Astrocyte of the cerebellum (primary cell): ENCODE data around the gene TMEM109.

Experiments used
- DNase-seq: peaks from one replicate; pipeline ENCODE4 v3.0.0-alpha.2; 2011; ENCODE audit warnings: low read depth
- H3K4me3 ChIP-seq: 2 replicates; pipeline ENCODE4 v1.5.1; 2011; ENCODE audit warnings: mild to moderate bottlenecking, low read depth, low read length, moderate library complexity
- in situ Hi-C: cut with HindIII; loops from 2 replicates; pipeline ENCODE4 v1.10.0; 2017; ENCODE audit warnings: low sequenced_read_pairs
- TF ChIP-seq, protein P1 (sequence below): IDR thresholded peaks from 2 replicates; pipeline ENCODE4 v1.5.1; 2012; ENCODE audit warnings: low read length, low read depth, moderate library complexity, mild to moderate bottlenecking; ENCODE audit errors: missing control alignments

The TMEM109 gene

DNA sequence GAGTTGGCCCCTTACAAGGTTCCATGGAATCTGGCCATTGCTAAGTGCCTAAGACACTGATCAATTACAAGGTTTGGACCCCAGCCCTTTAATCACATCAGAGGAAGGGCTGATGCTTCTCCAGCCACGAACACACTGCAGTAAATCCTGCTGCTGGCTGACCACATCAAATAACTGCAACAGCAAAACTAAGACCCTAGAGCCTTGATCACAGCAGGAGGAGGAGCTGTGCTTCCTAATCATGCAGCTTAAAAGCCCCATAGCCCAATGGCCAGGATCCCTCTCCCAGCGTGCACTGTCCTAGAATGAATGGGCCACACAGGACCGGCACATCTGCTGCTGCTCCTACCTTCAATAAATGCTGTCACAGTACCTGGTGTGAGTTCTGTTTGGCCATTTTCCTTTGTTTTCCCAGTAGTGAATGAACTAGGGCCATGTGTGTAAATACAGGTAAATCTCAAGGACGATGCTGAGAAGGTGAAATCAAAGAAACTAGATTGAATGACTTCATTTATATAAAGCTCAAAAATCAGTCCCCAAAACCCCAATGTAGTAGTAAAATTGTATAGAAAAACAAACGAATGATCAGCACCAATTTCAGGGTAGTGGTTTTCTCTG, 33.9 kb upstream of the TMEM109 start:
- in situ Hi-C loops, result no loop called here
- DNase-seq, result no peak
- no peak overlapping the region for H3K4me3 ChIP-seq
- TF ChIP-seq, protein P1, sequence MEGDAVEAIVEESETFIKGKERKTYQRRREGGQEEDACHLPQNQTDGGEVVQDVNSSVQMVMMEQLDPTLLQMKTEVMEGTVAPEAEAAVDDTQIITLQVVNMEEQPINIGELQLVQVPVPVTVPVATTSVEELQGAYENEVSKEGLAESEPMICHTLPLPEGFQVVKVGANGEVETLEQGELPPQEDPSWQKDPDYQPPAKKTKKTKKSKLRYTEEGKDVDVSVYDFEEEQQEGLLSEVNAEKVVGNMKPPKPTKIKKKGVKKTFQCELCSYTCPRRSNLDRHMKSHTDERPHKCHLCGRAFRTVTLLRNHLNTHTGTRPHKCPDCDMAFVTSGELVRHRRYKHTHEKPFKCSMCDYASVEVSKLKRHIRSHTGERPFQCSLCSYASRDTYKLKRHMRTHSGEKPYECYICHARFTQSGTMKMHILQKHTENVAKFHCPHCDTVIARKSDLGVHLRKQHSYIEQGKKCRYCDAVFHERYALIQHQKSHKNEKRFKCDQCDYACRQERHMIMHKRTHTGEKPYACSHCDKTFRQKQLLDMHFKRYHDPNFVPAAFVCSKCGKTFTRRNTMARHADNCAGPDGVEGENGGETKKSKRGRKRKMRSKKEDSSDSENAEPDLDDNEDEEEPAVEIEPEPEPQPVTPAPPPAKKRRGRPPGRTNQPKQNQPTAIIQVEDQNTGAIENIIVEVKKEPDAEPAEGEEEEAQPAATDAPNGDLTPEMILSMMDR, result no peak

DNA sequence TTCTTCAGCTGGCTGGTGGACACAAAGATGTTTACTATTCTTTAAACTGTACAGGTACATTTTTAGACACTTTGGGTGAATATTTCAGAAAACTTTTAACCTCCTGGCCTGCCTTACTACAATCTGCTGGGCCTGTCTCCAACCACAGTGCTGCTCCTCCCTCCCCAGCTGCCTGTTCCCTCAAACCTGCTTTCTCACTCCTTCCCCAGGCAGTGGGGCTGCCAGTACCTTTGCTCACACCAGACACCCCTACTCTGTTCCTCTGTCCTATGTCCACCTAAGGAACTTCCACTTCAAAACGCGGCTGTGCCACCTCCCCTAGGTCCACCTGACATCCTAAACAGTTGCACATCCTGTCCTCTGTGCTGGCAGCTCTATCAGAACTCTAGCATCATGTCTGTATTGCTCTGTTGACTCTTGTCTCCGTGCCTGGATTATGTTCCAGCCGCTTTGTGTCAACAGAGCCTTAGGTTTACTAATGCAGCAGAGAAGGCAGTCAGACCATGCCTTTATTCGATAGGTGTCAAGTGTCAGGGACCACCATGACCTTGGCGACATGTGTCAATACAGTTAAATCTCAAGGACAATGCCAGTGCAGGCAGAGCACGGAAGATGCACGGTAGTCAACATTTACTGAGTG, 33.2 kb upstream of the TMEM109 start:
- no peak for DNase-seq
- H3K4me3 ChIP-seq, result no peak overlapping the region
- TF ChIP-seq, protein P1, result no peak
- in situ Hi-C loops, result no loop called here

DNA sequence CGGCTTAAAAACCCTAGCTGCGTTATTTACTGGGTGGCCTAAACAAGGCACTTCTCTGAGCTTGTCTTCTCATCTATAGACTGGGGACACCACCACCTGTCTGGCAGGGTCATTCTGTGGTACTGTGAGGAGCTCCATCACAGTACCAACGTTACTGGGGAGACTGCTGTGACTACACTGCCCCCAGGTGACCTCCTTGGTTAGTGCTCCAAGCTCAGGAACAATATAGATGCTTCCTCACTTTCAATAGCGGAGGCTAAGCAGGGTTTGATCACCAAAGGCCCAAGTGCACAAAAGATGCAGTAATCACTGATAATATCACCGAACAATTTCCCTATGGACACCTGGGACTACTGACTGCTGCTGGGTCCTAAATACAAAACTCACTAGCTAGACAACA, 26.4 kb upstream of the TMEM109 start:
- H3K4me3 ChIP-seq, result no peak overlapping the region
- TF ChIP-seq, protein P1, result peak; percentile 79
- DNase-seq, result peak; percentile 52
- in situ Hi-C loops, result no loop called here

DNA sequence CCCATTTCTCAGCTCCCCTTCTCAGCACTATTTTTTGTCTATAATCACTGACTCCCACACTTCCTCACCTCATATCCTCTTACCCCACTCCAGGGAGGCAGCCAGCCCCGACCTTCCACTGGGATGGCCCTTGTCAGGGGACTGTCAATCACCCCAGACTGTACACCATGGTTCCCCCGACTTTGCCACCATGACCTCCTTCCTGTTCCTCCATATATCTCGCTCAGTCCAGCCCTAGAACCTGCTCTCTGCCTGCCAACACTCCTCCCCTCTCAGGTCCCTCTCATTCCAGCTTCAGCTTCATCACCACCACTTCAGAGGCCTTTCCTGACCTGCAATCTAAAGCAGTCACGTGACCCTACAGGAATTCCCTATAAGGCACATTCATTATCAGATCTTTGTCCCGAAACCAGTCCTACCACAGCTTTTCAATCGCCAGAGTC, 24.1 kb upstream of the TMEM109 start:
- no peak overlapping the region for H3K4me3 ChIP-seq
- in situ Hi-C loops, result no loop called here
- TF ChIP-seq, protein P1, result no peak
- DNase-seq, result no peak

DNA sequence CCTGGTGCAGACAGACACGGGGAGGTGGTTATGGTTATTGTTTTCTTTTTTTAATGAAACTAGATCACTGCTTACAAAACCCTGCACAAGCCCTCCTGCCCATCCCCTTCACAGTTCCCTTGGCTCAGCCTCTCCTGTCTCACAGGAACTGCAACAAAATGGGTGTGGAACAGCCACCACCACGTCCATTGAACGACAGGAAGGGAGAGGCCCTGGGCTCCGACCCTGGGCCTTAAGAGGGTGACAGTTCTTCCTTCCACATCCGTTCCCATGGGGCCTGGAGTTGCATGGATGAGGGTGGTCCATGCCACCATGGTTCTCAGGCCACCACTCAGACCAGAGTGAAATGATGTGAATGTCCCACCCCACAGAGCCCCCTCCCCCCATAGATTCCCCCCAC, 23.3 kb upstream of the TMEM109 start:
- in situ Hi-C loops, result no loop called here
- no peak for DNase-seq
- H3K4me3 ChIP-seq, result no peak overlapping the region
- TF ChIP-seq, protein P1, result no peak

DNA sequence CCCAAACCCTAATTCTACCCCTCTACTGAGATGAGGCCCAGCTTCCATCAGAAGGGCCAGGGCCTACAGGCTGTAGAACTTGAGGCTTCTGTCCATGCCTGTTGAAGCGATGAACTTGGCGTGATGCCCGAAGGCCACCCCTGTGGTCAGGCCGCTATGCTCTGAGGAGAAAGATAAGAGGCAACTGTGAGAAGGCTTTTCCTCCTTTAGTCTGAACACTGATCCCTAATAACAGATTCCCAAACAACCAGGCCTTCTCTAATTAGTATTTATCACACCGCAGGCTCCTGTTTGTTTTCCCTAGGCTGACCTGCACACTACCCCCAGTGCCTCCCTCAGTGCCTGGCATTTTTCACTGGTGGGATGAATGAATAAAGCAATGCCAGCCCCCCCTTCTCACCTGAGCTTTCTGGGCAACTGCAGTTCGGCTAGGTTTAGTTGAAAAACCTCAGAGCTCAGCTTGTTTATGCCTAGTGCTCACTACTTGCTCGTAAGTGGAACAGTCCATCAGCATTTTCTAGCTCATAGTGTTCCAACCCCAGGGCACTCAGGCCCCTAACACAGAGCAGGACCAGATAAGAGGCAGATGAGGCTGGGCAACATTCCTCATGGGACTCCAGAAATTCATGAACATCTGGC, 22.7 kb upstream of the TMEM109 start:
- DNase-seq, result no peak
- TF ChIP-seq, protein P1, result no peak
- in situ Hi-C loops, result no loop called here
- H3K4me3 ChIP-seq, result no peak overlapping the region
